ENCODE measurements around the gene STPG4. TPM values are rescaled to one million over a fixed set of nuclear protein-coding genes. Genes with fewer than 3 reads are reported as not detected.

The STPG4 gene
- total RNA-seq, 1 donor from 2014 or later = not detected

DNA sequence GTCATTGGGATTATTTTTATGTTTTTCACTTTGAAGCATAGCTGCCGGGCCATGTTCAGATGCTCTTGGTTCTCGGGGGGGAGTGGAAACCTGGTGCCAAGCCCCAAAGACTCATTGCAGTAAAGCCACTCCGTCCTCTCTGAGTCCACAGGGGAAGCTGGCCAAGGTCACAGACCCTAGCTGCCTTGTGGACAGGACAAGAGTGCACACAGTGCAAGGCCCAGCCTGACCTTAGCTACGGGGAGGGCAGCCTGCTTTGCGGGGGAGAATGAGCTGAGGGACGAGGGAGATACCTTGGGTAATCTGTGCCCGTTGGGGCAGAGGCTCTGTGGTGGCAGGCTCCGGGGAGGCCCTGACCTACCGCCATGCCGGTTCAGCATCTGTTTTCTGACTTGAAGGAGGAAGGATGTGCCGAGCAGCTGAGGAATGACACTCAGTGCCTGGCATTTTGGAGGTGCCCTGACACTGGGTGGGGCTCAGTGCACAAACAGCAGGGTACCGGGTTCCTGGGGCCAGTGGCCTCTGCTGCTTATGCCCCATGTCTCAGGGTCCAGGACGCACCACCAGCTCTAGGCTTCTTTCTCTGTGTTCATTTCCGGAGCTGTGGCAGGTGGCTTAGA lies 87.2 kb downstream of the STPG4 start:
- TF ChIP-seq, protein P1, sequence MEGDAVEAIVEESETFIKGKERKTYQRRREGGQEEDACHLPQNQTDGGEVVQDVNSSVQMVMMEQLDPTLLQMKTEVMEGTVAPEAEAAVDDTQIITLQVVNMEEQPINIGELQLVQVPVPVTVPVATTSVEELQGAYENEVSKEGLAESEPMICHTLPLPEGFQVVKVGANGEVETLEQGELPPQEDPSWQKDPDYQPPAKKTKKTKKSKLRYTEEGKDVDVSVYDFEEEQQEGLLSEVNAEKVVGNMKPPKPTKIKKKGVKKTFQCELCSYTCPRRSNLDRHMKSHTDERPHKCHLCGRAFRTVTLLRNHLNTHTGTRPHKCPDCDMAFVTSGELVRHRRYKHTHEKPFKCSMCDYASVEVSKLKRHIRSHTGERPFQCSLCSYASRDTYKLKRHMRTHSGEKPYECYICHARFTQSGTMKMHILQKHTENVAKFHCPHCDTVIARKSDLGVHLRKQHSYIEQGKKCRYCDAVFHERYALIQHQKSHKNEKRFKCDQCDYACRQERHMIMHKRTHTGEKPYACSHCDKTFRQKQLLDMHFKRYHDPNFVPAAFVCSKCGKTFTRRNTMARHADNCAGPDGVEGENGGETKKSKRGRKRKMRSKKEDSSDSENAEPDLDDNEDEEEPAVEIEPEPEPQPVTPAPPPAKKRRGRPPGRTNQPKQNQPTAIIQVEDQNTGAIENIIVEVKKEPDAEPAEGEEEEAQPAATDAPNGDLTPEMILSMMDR (IDR thresholded peaks at IDR 0.05; ENCODE audit: insufficient read depth, low read length, poor library complexity, severe bottlenecking) = no peak
- no peak for DNase-seq (ENCODE audit: low read depth)
- H3K4me3 ChIP-seq (ENCODE audit: low read depth, low read length) = no peak overlapping the region
- H3K27me3 ChIP-seq (ENCODE audit: control insufficient read depth, insufficient read depth, low read length) = no peaks in the 10 kb centered on the region
- no peaks in the 10 kb centered on the region for H3K36me3 ChIP-seq (ENCODE audit: control insufficient read depth, insufficient read depth, low read length)

DNA sequence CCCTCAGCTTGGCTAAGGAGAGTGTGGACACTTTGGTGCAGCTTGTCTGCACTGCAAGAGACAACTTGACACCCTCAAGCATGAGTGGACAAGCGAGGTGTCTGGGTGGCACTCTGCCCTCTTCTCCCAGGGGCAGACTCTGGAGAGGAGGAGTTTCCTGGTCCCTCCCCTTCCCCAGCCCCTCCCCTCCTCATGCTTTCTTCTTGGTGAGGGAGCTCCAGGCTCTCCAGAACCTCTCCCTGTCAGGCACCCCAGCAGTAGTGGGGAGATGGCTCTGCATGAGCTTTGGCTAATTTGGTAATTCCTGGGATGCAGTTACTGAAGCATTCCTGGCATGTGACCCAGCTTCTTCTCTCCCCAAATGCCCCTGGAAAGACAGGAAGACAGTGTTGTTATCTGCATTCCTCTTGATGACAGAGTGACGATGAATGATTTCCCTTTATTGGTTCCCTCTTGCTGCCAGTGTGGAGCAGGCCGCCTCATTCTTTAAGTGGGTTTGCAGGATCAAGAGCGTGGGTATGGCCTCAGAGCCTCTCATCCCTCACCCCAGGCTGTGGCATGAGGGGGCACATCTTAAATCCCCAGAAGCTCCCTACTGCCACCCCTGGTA lies 89.2 kb downstream of the STPG4 start:
- Histone ChIP-seq H3K4me3 (ENCODE audit: low read depth, low read length) (no peak overlapping the region), H3K27me3 (ENCODE audit: control insufficient read depth, insufficient read depth, low read length) (no peaks in the 10 kb centered on the region), H3K36me3 (ENCODE audit: control insufficient read depth, insufficient read depth, low read length) (no peaks in the 10 kb centered on the region)
- TF ChIP-seq, protein P1 (IDR thresholded peaks at IDR 0.05; ENCODE audit: insufficient read depth, low read length, poor library complexity, severe bottlenecking) = no peak
- DNase-seq (ENCODE audit: low read depth) = peak; percentile 56

DNA sequence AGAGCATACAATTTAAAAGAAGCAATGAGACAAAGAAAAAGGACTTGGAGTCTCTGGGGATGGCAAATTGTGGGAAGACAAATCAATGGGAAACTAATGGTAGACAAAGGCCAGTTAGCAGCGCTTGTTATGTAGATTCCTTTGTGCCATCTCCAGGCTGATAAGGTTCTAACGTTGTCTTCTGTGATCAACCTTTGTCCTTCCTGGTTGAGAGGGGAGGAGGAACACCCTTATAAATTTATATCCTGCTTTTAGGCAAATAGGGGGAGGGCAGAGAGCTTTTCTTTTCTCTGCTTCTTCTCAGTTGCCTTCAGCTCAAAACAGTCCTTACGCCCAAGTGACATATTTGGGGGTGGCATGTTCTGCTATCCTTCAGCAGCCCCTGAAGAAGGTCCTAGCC lies 89.8 kb downstream of the STPG4 start:
- DNase-seq (ENCODE audit: low read depth) = no peak
- no peaks in the 10 kb centered on the region for H3K27me3 ChIP-seq (ENCODE audit: control insufficient read depth, insufficient read depth, low read length)
- no peak overlapping the region for H3K4me3 ChIP-seq (ENCODE audit: low read depth, low read length)
- H3K36me3 ChIP-seq (ENCODE audit: control insufficient read depth, insufficient read depth, low read length) = no peaks in the 10 kb centered on the region
- TF ChIP-seq, protein P1 (IDR thresholded peaks at IDR 0.05; ENCODE audit: insufficient read depth, low read length, poor library complexity, severe bottlenecking) = no peak

DNA sequence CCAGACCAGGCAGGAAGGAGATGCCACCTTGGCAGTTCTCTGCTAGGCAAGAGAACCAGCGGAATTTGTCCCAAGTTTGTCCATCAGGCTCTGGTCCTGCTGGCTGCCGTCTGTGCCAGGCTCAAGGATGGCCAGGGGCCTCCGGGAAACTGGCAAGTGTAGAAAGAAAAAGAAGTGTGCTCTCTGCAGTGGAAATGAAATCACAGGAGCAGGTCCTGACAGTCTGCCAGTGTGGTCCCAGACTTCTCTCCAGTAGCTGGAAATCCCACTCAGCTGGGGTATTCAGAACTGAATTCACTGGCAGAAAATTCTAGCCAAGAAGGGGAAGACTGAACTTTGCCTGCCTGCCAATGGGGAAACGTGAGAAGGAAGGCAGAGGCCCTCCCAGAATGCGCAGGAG lies 91.0 kb downstream of the STPG4 start:
- Histone ChIP-seq H3K36me3 (ENCODE audit: control insufficient read depth, insufficient read depth, low read length) (no peaks in the 10 kb centered on the region), H3K4me3 (ENCODE audit: low read depth, low read length) (no peak overlapping the region), H3K27me3 (ENCODE audit: control insufficient read depth, insufficient read depth, low read length) (no peaks in the 10 kb centered on the region)
- TF ChIP-seq, protein P1 (IDR thresholded peaks at IDR 0.05; ENCODE audit: insufficient read depth, low read length, poor library complexity, severe bottlenecking) = no peak
- DNase-seq (ENCODE audit: low read depth) = no peak

DNA sequence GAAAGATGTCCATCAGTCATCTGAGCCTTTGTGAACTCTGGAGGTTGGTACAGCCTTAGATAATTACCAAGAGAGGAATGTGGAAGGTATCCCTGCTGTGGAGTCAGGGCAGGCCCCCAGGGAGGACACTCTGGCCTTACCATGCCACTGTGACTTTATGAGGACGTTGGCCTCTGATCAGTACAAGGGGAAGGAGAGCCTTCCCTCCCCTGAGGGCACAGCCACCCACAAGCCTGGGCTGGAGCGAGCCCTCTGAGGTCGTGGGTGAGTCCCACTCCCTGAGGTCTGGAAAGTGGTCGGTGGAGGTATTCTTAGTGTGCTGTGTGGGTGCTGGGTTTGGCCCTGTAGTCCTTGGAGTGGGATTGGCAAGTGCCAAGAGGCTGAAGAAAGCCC lies 91.6 kb downstream of the STPG4 start:
- no peak overlapping the region for H3K4me3 ChIP-seq (ENCODE audit: low read depth, low read length)
- DNase-seq (ENCODE audit: low read depth) = no peak
- no peaks in the 10 kb centered on the region for H3K27me3 ChIP-seq (ENCODE audit: control insufficient read depth, insufficient read depth, low read length)
- TF ChIP-seq, protein P1 (IDR thresholded peaks at IDR 0.05; ENCODE audit: insufficient read depth, low read length, poor library complexity, severe bottlenecking) = no peak
- no peaks in the 10 kb centered on the region for H3K36me3 ChIP-seq (ENCODE audit: control insufficient read depth, insufficient read depth, low read length)

Data from kidney epithelial cell (primary cell).